Hepatic stellate cell (primary cell): ENCODE results near the gene ACOT4.
"Not testable (repeated sequence)": the region's sequence is repeated elsewhere in the genome, so short reads cannot be mapped to it uniquely, and the experiment has no call there.

ENCODE experiments used
- DNase-seq: peaks from one replicate; pipeline ENCODE4 v3.0.0; 2011; ENCODE audit warnings: low spot score

ACOT4 gene

DNA sequence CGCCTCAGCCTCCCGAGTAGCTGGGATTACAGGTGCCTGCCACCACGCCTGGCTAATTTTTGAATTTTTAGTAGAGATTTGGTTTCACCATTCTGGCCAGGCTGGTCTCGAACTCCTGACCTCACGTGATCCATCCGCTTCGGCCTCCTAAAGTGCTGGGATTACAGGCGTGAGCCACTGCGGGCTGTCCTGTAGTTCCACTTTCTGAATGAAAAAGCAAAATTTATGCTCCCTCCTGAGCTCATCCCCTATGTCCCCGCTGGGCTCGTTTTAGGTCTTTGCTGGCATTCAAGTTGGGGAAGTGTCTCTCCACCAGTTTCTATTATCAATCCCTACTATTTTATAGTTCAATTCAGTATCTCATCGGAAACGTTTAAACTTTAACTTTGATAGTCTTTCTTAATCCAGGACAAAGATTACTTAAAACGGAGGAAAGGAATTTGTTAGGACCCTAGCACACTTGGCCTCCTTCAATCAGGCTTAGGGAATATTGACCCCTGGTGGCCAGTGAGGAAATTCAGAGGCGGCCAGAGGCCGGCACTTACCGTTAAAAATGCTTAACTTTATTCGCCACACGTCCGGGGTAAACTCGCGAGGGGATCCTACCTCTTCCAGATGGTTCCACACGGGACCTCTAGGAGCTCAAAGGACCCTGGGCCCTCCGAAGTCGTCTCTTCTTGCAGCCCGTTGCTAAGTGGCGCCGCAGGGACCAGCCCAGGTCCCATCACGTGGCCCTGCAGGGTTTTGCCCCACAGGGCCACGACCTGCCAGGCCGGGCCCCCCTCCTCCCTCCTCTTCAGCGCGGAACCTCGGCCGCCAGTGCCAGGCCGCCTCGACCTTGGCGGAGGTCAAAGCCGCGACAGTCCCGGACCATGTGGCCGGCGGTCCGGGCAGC, 41.7 kb downstream of the ACOT4 start:
- DNase-seq, result peak; percentile 71

- DNase-seq, result no peak
These were observed 42.5 kb downstream of the ACOT4 start for GRCh38 chr14:73634011-73634833.

DNA sequence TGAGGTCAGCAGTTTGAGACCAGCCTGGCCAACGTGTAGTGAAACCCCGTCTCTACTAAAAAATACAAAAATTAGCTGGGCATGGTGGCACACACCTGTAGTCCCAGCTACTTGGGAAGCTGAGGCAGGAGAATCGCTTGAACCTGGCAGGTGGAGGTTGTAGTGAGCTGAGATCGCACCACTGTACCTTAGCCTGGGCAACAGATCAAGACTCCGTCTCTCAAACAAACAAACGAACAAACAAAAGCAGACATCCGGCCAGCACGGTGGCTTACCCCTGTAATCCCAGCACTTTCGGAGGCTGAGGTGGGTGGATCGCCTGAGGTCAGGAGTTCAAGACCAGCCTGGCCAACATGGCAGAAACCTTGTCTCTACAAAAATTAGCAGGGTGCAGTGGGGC, 44.7 kb downstream of the ACOT4 start:
- DNase-seq, result not testable (repeated sequence)

DNA sequence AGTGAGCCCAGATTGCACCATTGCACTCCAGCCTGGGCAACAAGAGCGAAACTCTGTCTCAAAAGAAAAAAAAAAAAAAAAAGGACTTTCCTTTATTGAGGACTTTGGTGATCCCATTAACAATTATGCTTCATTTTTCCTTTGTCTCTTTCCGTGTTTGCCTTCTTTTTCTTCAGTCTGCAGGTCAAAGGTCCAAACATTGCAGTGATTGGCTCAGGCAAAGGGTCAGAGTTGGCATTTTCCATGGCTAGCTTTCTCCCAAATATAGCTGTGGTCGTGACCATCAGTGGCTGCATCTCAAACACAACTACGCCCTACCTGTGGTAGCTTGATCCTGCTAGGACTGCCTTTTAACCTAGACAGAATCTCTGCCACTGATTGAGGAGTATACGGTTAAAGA, 46.2 kb downstream of the ACOT4 start:
- no peak for DNase-seq

GRCh38 chr14:73640796-73641365, 49.2 kb downstream of the ACOT4 start:
- no peak for DNase-seq

DNA sequence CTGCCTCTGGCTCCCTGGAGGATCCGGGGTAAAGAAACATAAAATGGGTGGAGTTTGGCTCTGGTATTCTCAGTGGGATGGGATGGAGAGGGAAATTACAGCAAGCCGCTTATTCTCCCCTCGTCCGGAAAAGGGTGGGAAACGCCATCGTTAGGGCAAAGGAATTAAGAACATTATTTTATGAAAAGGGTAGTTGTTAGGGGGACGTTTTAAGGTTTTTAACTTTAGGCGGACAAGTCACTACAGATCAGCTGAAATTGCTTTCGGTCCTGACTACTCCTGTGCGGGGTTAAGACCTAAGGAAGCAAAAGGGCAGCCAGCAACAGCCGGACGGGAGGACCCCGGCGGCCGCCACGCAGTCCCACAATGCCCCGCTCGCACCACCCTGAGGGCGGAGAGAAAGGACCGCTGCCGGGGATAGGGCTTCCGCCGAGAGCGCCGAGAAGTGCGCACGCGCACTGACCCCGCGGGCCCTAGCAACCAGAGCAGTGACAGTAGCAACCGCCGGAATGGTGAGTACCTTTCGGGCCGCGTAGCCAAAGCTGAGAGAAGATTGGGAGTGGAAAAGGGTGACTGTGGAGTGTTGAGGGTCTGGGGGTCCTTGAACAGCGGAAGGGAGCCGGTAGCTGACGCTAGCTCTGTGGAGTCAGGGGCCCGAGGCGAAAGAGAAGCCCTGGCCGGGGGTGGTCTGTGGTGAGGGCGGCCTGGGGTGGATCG, 53.0 kb downstream of the ACOT4 start, which contains the start of gene DNAL1:
TSS of gene DNAL1 (plus strand) at position 456 of the 717 bp plus-strand sequence. CDS start at position 510, 54 bp downstream.
- DNase-seq, result peak; percentile 97

DNA sequence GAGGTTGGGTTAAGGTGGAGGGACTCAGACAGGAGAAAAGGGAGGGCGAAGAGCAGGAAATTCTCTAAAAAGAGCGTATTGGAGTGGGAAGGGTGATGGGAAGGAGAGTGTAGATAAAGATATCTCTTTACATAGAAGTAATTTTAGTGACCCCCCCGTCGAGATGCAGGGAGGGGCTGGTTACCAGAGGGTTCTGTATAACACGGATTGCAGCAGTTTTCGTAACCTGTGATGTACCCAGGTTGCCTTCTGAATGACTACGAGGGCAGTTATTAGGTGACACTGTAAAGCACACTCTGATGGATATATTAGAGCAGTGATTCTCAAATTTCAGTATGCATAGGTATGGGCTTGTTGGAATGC, 53.6 kb downstream of the ACOT4 start:
- no peak for DNase-seq
